CD14-positive monocyte (primary cell): ENCODE measurements around the gene MGAT4D. TPM values are rescaled to one million over a fixed set of nuclear protein-coding genes. Genes with fewer than 3 reads are reported as not detected.
A peak's percentile ranks its signal among the peaks of the same experiment; 100 is the strongest.
"Not testable (repeated sequence)": the region's sequence is repeated elsewhere in the genome, so short reads cannot be mapped to it uniquely, and the experiment has no call there.

ENCODE experiments used
- DNase-seq, 3 donors: peaks; one replicate each; pipeline ENCODE4 v3.0.0-alpha.2; 2011 to 2022
- H2AFZ ChIP-seq: 2 replicates; pipeline ENCODE4 v1.6.0; 2012; ENCODE audit warnings: mild to moderate bottlenecking, low read depth, low read length, inconsistent platforms; ENCODE audit not compliant: insufficient read depth, poor library complexity, severe bottlenecking
- H3K27ac ChIP-seq, 2 donors: 1 replicate in 1 of 2; 2 replicates in 1 of 2; pipeline ENCODE4 v1.5.1; 2012 to 2013; ENCODE audit warnings: low read length in 2 of 2, control low read depth in 1 of 2, inconsistent platforms in 1 of 2, low read depth in 1 of 2, mild to moderate bottlenecking in 1 of 2
- H3K27me3 ChIP-seq, 2 donors: one replicate each; pipeline versions ENCODE4 v1.6.0 to v1.6.1; 2011 to 2013; ENCODE audit warnings: low read length in 2 of 2; ENCODE audit not compliant: control insufficient read depth in 2 of 2, insufficient read depth in 2 of 2
- H3K36me3 ChIP-seq, 2 donors: replicated peaks in 1 of 2; 1 replicate in 1 of 2; 2 replicates in 1 of 2; pipeline versions ENCODE4 v1.5.1 to v1.6.1; 2012 to 2013; ENCODE audit warnings: low read length in 2 of 2, control low read depth in 1 of 2, inconsistent platforms in 1 of 2, mild to moderate bottlenecking in 1 of 2; ENCODE audit not compliant: insufficient read depth in 2 of 2, control insufficient read depth in 1 of 2
- H3K4me1 ChIP-seq, 2 donors: 1 replicate in 1 of 2; 2 replicates in 1 of 2; pipeline versions ENCODE4 v1.5.1 to v1.6.1; 2012 to 2013; ENCODE audit warnings: low read length in 2 of 2, control low read depth in 1 of 2, inconsistent platforms in 1 of 2, mild to moderate bottlenecking in 1 of 2, moderate library complexity in 1 of 2; ENCODE audit not compliant: insufficient read depth in 2 of 2, control insufficient read depth in 1 of 2
- H3K4me2 ChIP-seq: replicated peaks from 2 replicates; pipeline ENCODE3; 2012; ENCODE audit warnings: low read length, moderate library complexity, mild to moderate bottlenecking; ENCODE audit not compliant: poor library complexity, severe bottlenecking; ENCODE audit errors: extremely low read depth
- H3K4me3 ChIP-seq, 3 experiments: fragments of 200-600 bp in 1 of 3; sonication (generic) in 1 of 3; replicated peaks in 1 of 3; 1 replicate in 2 of 3; 2 replicates in 1 of 3; pipeline ENCODE4 v1.5.1; 2011 to 2013; ENCODE audit warnings: low read length in 3 of 3, mild to moderate bottlenecking in 3 of 3, control low read depth in 2 of 3, low read depth in 2 of 3, inconsistent platforms in 1 of 3, moderate library complexity in 1 of 3
- H3K79me2 ChIP-seq: 2 replicates; pipeline ENCODE4 v1.6.0; 2012; ENCODE audit warnings: mild to moderate bottlenecking, control low read depth, inconsistent platforms, low read length, moderate library complexity; ENCODE audit not compliant: insufficient read depth
- H3K9ac ChIP-seq: 2 replicates; pipeline ENCODE4 v1.6.0; 2017; ENCODE audit warnings: low read length, mild to moderate bottlenecking; ENCODE audit not compliant: insufficient read depth, poor library complexity, severe bottlenecking
- H3K9me3 ChIP-seq, 2 donors: replicated peaks in 1 of 2; 1 replicate in 1 of 2; 2 replicates in 1 of 2; pipeline versions ENCODE4 v1.5.1 to v1.6.1; 2012 to 2013; ENCODE audit warnings: low read length in 2 of 2, control low read depth in 1 of 2; ENCODE audit not compliant: control insufficient read depth in 1 of 2, insufficient read depth in 1 of 2
- H4K20me1 ChIP-seq: 2 replicates; pipeline ENCODE4 v1.6.0; 2012; ENCODE audit warnings: mild to moderate bottlenecking, low read length, control low read depth, moderate library complexity; ENCODE audit not compliant: insufficient read depth
- H3K27ac Mint-ChIP-seq, 7 donors: one replicate each; pipeline ENCODE4 v1.8.0; 2020; ENCODE audit warnings: mild to moderate bottlenecking in 7 of 7, mixed read lengths in 7 of 7, moderate library complexity in 6 of 7, inconsistent platforms in 2 of 7
- H3K27me3 Mint-ChIP-seq, 3 donors: one replicate each; pipeline ENCODE4 v1.8.0; 2021 to 2022; ENCODE audit warnings: low read depth in 3 of 3, mild to moderate bottlenecking in 3 of 3, mixed read lengths in 3 of 3, moderate library complexity in 3 of 3, inconsistent platforms in 1 of 3
- H3K36me3 Mint-ChIP-seq, 2 donors: one replicate each; pipeline ENCODE4 v1.8.0; 2020; ENCODE audit warnings: mixed read lengths in 2 of 2, inconsistent platforms in 1 of 2, mild to moderate bottlenecking in 1 of 2
- H3K4me1 Mint-ChIP-seq: one replicate; pipeline ENCODE4 v1.8.0; 2020; ENCODE audit warnings: mild to moderate bottlenecking, mixed read lengths
- H3K4me3 Mint-ChIP-seq, 2 donors: one replicate each; pipeline ENCODE4 v1.8.0; 2020; ENCODE audit warnings: mild to moderate bottlenecking in 2 of 2, mixed read lengths in 2 of 2, moderate library complexity in 1 of 2
- H3K9me3 Mint-ChIP-seq, 7 donors: one replicate each; pipeline ENCODE4 v1.8.0; 2020 to 2022; ENCODE audit warnings: mixed read lengths in 7 of 7, mild to moderate bottlenecking in 6 of 7, moderate library complexity in 6 of 7, inconsistent platforms in 2 of 7
- CTCF ChIP-seq: fragments of 200-600 bp; IDR thresholded peaks from one replicate; pipeline ENCODE4 v1.8.0; 2022; ENCODE audit warnings: antibody characterized with exemption, mild to moderate bottlenecking
- WGBS: methylation state at CpG from one replicate; pipeline ENCODE4 v1.1.5; 2013; ENCODE audit warnings: missing lambda C conversion rate; ENCODE audit not compliant: insufficient coverage; 5-methylcytosine and 5-hydroxymethylcytosine counted together
- intact Hi-C, 2 donors: fragments of 100-400 bp; cut with micrococcal nuclease; formaldehyde crosslinking; loops; one replicate each; pipeline versions ENCODE4 v1.15.0 to v1.15.1; 2023
- polyA plus RNA-seq, 3 donors: library from polyadenylated mRNA; depleted of rRNA in 1 of 3; unstranded in 2 of 3; stranded (reverse) in 1 of 3; fragments of 300-500 nt in 2 of 3; fragments of >200 nt in 1 of 3; fragmentation: Illumina TruSeq in 2 of 3; gene quantifications; 1 replicate in 2 of 3; 2 replicates in 1 of 3; pipeline ENCODE4 v1.2.3, GENCODE V29; 2012 to 2021

MGAT4D gene
- polyA plus RNA-seq, 3 donors, result not detected

GRCh38 chr4:140523370-140523856 lies 25.3 kb upstream of the MGAT4D start:
- peaks cover 12 to 15% of the 10 kb centered on the region in 2 donors for H3K4me1 ChIP-seq
- H3K36me3 Mint-ChIP-seq, result peaks cover 14 to 19% of the 10 kb centered on the region in 2 donors
- no peak overlapping the region for H3K9ac ChIP-seq
- WGBS, result 0% methylated on average over 1 of the region's 8 CpGs
- intact Hi-C loops, result loop anchor here (5.0 kb wide), 3 partner anchors 146 to 1446 kb away; partner anchors contain the start of gene SCOC (in 1 of the 2)
- H3K27me3 ChIP-seq, result no peaks in the 10 kb centered on the region
- H3K27ac ChIP-seq, result peak overlapping the region; percentile 38 to 91
- H3K36me3 ChIP-seq, result peaks cover 4 to 12% of the 10 kb centered on the region in 2 donors
- H3K27ac Mint-ChIP-seq, result peak overlapping the region; percentile 83 to 95 (median 86)
- no peaks in the 10 kb centered on the region for H4K20me1 ChIP-seq
- peak overlapping the region; percentile 41 to 93 (median 63) for H3K4me3 ChIP-seq
- no peaks in the 10 kb centered on the region for H3K9me3 ChIP-seq
- DNase-seq, result no peak
- H3K4me2 ChIP-seq, result peak overlapping the region; percentile 82
- peaks cover 15% of the 10 kb centered on the region for H3K79me2 ChIP-seq
- H3K27me3 Mint-ChIP-seq, result peaks cover 0 to 2% (median 2%) of the 10 kb centered on the region in 3 donors
- H3K4me1 Mint-ChIP-seq, result peaks cover 12% of the 10 kb centered on the region
- H2AFZ ChIP-seq, result peak overlapping the region; percentile 100
- peaks cover 0 to 10% (median 0%) of the 10 kb centered on the region in 7 donors for H3K9me3 Mint-ChIP-seq
- H3K4me3 Mint-ChIP-seq, result peak overlapping the region; percentile 82 to 95
- TF ChIP-seq CTCF, result no peak

- Histone ChIP-seq H3K9ac (no peak overlapping the region), H3K4me3 (no peak overlapping the region), H3K79me2 (no peaks in the 10 kb centered on the region), H3K27me3 (peaks cover 0 to 2% of the 10 kb centered on the region in 2 donors), H3K9me3 (no peaks in the 10 kb centered on the region), H3K4me1 (no peaks in the 10 kb centered on the region), H3K4me2 (no peak overlapping the region), H3K36me3 (no peaks in the 10 kb centered on the region), H4K20me1 (no peaks in the 10 kb centered on the region), H3K27ac (no peak overlapping the region), H2AFZ (no peak overlapping the region)
- H3K9me3 Mint-ChIP-seq, result peaks cover 2 to 14% (median 3%) of the 10 kb centered on the region in 7 donors
- intact Hi-C loops, result no loop called here
- TF ChIP-seq CTCF, result no peak
- no peaks in the 10 kb centered on the region for H3K36me3 Mint-ChIP-seq
- peaks cover 0 to 16% (median 6%) of the 10 kb centered on the region in 3 donors for H3K27me3 Mint-ChIP-seq
- no peaks in the 10 kb centered on the region for H3K4me1 Mint-ChIP-seq
- H3K4me3 Mint-ChIP-seq, result no peak overlapping the region
- no peak overlapping the region for H3K27ac Mint-ChIP-seq
- WGBS, result no CpG with 5 or more reads among the region's 1 CpG
- DNase-seq, result no peak
Observed at GRCh38 chr4:140515423-140515822, 17.3 kb upstream of the MGAT4D start.

GRCh38 chr4:140513765-140514164 lies 15.7 kb upstream of the MGAT4D start:
- H3K4me3 Mint-ChIP-seq, H3K27ac Mint-ChIP-seq, DNase-seq, H3K4me2 ChIP-seq, H3K4me1 Mint-ChIP-seq, intact Hi-C loops, H3K27ac ChIP-seq, H3K36me3 Mint-ChIP-seq, H3K27me3 ChIP-seq, H3K36me3 ChIP-seq, H3K9ac ChIP-seq, H3K79me2 ChIP-seq, H3K9me3 ChIP-seq, H3K4me3 ChIP-seq, H3K4me1 ChIP-seq, H2AFZ ChIP-seq, H4K20me1 ChIP-seq, H3K9me3 Mint-ChIP-seq: not testable (repeated sequence)
- WGBS, result no CpG with 5 or more reads among the region's 5 CpGs
- peaks cover 5 to 16% (median 6%) of the 10 kb centered on the region in 3 donors for H3K27me3 Mint-ChIP-seq
